GM19240 (cell line): ENCODE data around the gene MDGA2.

Source experiments
- DNase-seq: peaks from one replicate; pipeline ENCODE4 v3.0.0; 2011; ENCODE audit warnings: low spot score; ENCODE audit not compliant: insufficient read length

MDGA2 gene

GRCh38 chr14:47490766-47491165 lies 184.6 kb downstream of the MDGA2 start:
- no peak for DNase-seq

- no peak for DNase-seq
Observed at GRCh38 chr14:47490353-47490752, 185.1 kb downstream of the MDGA2 start.

DNA sequence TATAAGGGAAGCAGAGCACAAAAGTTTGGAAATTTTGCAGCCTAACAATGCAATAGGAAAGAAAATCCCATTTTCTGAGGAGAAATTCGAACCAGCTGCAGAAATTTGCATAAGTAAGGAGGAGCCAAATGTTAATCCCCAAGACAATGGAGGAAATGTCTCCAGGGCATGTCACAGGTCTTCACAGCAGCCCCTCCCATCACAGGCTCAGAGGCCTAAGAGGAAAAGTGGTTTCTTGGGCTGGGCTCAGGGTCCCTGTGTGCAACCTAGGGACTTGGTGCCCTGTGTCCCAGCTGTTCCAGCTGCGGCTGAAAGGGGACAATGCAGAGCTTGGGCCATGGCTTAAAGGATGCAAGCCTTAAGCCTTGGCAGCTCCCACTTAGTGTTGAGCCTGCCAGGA lies 190.0 kb downstream of the MDGA2 start:
- DNase-seq: no peak

DNA sequence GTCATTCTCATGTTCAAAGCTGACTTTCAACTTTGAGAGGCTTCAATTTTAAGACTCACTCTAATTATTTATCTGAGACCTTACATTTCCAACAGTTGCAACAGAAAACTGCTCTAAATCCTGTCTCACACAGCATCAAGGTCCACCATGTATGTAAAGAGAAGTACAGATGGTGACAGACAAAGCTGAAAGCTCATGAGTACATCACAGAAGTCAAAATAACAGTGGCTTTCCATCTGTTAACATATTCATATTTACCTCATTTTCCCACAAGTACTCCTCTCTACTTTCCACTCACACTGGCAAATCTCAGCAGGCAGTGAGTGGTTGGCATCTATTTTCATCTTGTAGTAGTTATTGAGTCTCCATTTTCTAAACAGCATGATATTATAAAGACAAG lies 192.0 kb downstream of the MDGA2 start:
- DNase-seq: no peak

GRCh38 chr14:47471075-47471474 lies 204.3 kb downstream of the MDGA2 start:
- no peak for DNase-seq

DNA sequence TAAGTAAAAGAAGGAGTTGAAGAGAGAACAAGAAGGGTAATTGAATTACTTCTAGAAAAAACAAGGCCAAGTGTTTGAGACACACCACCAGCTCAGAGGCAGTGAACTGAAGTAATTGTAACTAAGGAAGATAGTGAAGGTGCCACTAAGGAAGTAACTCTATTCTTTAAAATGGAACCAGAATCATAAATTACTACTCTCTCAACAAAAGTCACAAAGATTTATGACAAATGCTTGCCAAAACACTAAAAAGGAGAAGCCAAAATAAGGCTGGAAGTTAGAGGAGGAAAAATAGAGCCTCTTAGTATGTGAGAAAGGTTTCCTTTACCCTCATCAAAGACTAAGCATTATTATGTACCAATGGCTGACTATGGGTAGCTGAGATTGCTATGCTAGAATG lies 208.5 kb downstream of the MDGA2 start:
- no peak for DNase-seq

- DNase-seq: no peak
Observed at GRCh38 chr14:47454025-47454424, 221.4 kb downstream of the MDGA2 start.

GRCh38 chr14:47447076-47447475 lies 228.3 kb downstream of the MDGA2 start:
- no peak for DNase-seq

DNA sequence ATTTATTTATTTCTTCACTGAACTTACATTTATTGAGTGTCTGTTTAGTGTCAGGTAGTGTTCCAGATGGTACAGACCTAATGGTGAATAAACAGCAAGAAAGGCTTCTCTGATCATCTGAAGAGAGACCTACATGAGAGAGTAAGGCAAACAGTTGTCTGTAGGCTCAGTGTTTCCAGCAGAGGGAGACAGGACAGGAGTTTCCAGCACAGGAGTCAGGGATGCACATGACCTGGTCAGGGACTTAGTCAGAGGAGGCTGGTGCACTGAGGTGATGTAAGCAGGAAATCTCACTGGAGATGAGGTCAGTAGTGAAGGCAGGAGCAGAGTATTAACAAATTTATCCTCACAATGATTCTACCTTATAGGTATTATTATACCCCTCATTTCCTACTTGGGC lies 233.2 kb downstream of the MDGA2 start:
- DNase-seq: no peak

GRCh38 chr14:47439953-47440352 lies 235.5 kb downstream of the MDGA2 start:
- no peak for DNase-seq

DNA sequence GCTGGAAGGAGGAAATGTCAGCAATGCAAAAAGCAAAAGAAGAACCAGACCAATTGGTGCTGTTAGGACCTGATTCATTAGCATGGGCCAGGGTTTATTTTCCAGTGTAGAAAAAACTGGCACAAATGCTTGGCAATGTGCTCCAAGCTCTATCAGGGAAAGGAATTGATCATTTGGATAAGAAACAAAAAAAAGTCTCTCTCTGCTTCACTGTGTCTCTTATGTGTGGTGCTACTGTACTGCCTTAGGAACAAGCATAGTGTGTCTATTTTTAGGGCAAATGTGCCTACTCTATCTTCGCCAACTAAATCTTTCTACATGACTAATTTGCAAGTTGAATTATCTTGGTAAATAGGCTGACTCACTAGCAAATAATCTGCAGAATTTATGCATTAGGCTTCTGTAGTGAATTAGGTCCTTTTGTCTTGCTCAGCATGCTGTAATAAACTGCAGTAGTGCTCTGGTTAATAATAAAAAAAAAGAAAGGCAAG lies 236.7 kb downstream of the MDGA2 start:
- no peak for DNase-seq

- no peak for DNase-seq
Observed at GRCh38 chr14:47435331-47435965, 240.0 kb downstream of the MDGA2 start.

- no peak for DNase-seq
Observed at GRCh38 chr14:47427629-47428028, 247.8 kb downstream of the MDGA2 start.

DNA sequence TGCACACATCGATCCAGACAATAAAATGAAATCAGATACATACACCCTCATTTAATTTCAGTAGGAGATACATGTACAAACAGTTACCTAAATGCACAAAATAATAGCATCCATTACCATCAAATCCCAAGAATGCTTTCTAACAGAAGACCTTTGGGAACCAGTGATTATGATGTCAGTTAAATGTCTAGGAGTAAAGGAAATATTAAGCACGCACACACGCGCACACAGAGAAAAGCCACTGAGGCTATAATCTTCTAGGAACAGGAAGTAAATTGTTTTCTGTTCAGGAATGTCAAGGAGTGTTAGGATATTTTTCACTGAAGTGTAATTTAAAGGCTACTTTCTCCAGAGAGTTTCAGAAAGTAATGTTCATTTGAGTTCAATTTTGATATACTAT lies 250.1 kb downstream of the MDGA2 start:
- DNase-seq: no peak

- no peak for DNase-seq
Observed at GRCh38 chr14:47422191-47422590, 253.2 kb downstream of the MDGA2 start.

DNA sequence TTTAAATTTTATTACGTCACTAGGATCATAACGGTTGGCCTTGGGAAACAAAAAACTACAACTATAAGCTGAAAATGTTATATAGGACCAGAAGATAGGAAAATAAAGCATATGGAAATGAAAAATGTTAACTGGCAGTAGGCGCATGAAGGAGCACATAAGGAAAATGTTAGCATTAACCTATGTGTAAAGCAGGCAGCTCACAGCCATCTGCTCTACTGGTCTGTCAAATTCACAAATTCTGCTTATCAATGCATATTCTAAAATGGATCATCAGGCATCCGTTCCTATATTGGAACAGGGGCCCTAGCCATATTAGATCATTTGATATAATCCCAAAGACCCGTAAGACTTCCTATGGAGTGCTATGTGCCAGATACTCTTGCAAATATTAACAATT lies 263.9 kb downstream of the MDGA2 start:
- DNase-seq: no peak

- DNase-seq: no peak
Observed at GRCh38 chr14:47392326-47392725, 283.1 kb downstream of the MDGA2 start.

- DNase-seq: no peak
Observed at GRCh38 chr14:47390831-47391504, 284.4 kb downstream of the MDGA2 start.

DNA sequence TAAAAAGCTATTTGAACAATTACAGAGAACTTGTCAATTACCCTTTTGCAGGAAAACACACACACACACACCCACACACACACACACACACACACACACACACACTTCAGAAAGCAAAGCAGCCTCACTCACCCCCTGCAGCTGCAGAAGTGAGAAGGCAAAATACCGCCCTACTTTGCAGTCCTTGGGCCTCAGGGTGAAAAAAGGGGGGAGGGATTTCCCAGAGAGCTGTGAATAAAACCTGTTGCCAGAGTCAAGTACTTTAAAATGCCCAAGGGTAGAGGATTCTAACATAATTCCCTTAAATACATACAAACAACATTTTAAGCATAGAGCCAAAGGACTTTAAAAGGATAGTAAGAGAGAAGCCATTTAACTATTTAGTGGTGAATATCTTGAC lies 285.9 kb downstream of the MDGA2 start:
- no peak for DNase-seq

- DNase-seq: no peak
Observed at GRCh38 chr14:47366006-47366405, 309.4 kb downstream of the MDGA2 start.

- no peak for DNase-seq
Observed at GRCh38 chr14:47365233-47365632, 310.2 kb downstream of the MDGA2 start.

DNA sequence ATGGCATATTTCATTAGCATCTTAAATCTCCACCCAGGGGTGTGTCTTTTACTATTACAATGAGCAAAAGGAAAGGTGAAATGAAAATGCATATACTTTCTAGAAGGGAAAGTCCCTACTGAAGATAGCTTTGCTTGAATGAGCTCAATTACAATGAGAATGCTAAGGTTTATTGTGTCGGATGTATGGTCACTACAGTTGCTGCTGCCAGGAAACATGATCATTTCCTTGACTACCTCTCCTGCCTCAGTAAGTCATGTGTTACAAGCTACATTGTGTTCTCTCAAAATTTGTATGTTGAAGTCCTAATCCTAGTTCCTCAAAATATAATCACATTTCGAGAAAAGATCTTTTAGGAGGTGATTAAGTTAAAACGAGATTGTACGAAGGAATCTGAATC lies 322.2 kb downstream of the MDGA2 start:
- DNase-seq: no peak

GRCh38 chr14:47346849-47347248 lies 328.6 kb downstream of the MDGA2 start:
- DNase-seq: no peak
